ENCODE measurements around the gene NOCT. TPM values are rescaled to one million over a fixed set of nuclear protein-coding genes. Genes with fewer than 3 reads are reported as not detected.

The NOCT gene
- total RNA-seq, 4 donors from 2014 or later = 1.2 to 3.5 (median 3.4) TPM

- Histone ChIP-seq H3K36me3 (peaks cover 4 to 96% of the 10 kb centered on the region in 2 donors), H3K4me3 (no peak overlapping the region), H3K9me3 (no peaks in the 10 kb centered on the region), H3K4me1 (peaks cover 0 to 42% (median 0%) of the 10 kb centered on the region in 3 donors), H3K27ac (no peak overlapping the region), H3K27me3 (no peaks in the 10 kb centered on the region)
- ATAC-seq = no peak
- TF ChIP-seq POLR2AphosphoS5 (IDR thresholded peaks at IDR 0.05) = no peak
- TF ChIP-seq POLR2A (IDR thresholded peaks at IDR 0.05) = no peak
- WGBS, 2 donors (ENCODE audit: low coverage in 1 of 2) = 88 to 92% methylated on average over 3 of the region's 3 CpGs
These were observed 45.0 kb downstream of the NOCT start for GRCh38 chr4:139060591-139060990.

- H3K27ac ChIP-seq = peak overlapping the region; percentile 40 to 98 (median 89)
- 42 to 59% methylated on average over 1 of the region's 1 CpG for WGBS, 2 donors (ENCODE audit: low coverage in 1 of 2)
- no peak for ATAC-seq
- H3K4me1 ChIP-seq = peaks cover 11 to 90% (median 17%) of the 10 kb centered on the region in 3 donors
- no peaks in the 10 kb centered on the region for H3K27me3 ChIP-seq
- no peak for TF ChIP-seq POLR2A (IDR thresholded peaks at IDR 0.05)
- TF ChIP-seq POLR2AphosphoS5 (IDR thresholded peaks at IDR 0.05) = no peak
- no peak for TF ChIP-seq EP300 (IDR thresholded peaks at IDR 0.05)
- TF ChIP-seq CTCF (IDR thresholded peaks at IDR 0.05) = no peak
- H3K9me3 ChIP-seq = no peaks in the 10 kb centered on the region
- H3K36me3 ChIP-seq = peaks cover 6 to 14% of the 10 kb centered on the region in 2 donors
- H3K4me3 ChIP-seq = no peak overlapping the region
These were observed 60.6 kb downstream of the NOCT start for GRCh38 chr4:139076016-139076744.

GRCh38 chr4:139077567-139078355 lies 62.2 kb downstream of the NOCT start:
- Histone ChIP-seq H3K27me3 (no peaks in the 10 kb centered on the region), H3K9me3 (no peaks in the 10 kb centered on the region), H3K4me3 (peak overlapping the region in 1 of 2 donors; percentile 6), H3K27ac (peak overlapping the region; percentile 30 to 98 (median 89)), H3K4me1 (peaks cover 18 to 95% (median 24%) of the 10 kb centered on the region in 3 donors), H3K36me3 (no peaks in the 10 kb centered on the region)
- TF ChIP-seq POLR2A (IDR thresholded peaks at IDR 0.05) (no peak), POLR2AphosphoS5 (IDR thresholded peaks at IDR 0.05) (no peak), EP300 (IDR thresholded peaks at IDR 0.05) (no peak), CTCF (IDR thresholded peaks at IDR 0.05) (no peak)
- 11 to 29% methylated on average over 1 of the region's 1 CpG for WGBS, 2 donors (ENCODE audit: low coverage in 1 of 2)
- no peak for ATAC-seq

- 78 to 88% methylated on average over 4 of the region's 4 CpGs for WGBS, 2 donors (ENCODE audit: low coverage in 1 of 2)
- H3K4me1 ChIP-seq = peaks cover 18 to 83% (median 22%) of the 10 kb centered on the region in 3 donors
- H3K9me3 ChIP-seq = no peaks in the 10 kb centered on the region
- ATAC-seq = no peak
- peak overlapping the region; percentile 71 to 98 (median 88) for H3K27ac ChIP-seq
- H3K27me3 ChIP-seq = no peaks in the 10 kb centered on the region
- no peaks in the 10 kb centered on the region for H3K36me3 ChIP-seq
- H3K4me3 ChIP-seq = no peak overlapping the region
- TF ChIP-seq CTCF (IDR thresholded peaks at IDR 0.05) = no peak
- TF ChIP-seq POLR2A (IDR thresholded peaks at IDR 0.05) = no peak
These were observed 63.3 kb downstream of the NOCT start for GRCh38 chr4:139078926-139079325.

- Histone ChIP-seq H3K27me3 (no peaks in the 10 kb centered on the region), H3K27ac (peak overlapping the region; percentile 93 to 98 (median 95)), H3K9me3 (no peaks in the 10 kb centered on the region), H3K4me3 (peak overlapping the region; percentile 79 to 81), H3K4me1 (peaks cover 12 to 52% (median 18%) of the 10 kb centered on the region in 3 donors), H3K36me3 (no peaks in the 10 kb centered on the region)
- 0 to 1% methylated on average over 16 to 28 of the region's 38 CpGs for WGBS, 2 donors (ENCODE audit: low coverage in 1 of 2)
- TF ChIP-seq EP300 (IDR thresholded peaks at IDR 0.05) (no peak), POLR2A (IDR thresholded peaks at IDR 0.05) (peak; percentile 34 to 53), POLR2AphosphoS5 (IDR thresholded peaks at IDR 0.05) (peak; percentile 90), CTCF (IDR thresholded peaks at IDR 0.05) (peak in 1 of 4 experiments; percentile 30)
- peak; percentile 96 for ATAC-seq
These were observed 67.4 kb downstream of the NOCT start for GRCh38 chr4:139082750-139083606.
